Embryonic facial prominence (tissue), 1 donor: ENCODE results near the gene RTP5.

Experiments used
- DNase-seq: peaks from one replicate; pipeline ENCODE4 v3.0.0-alpha.2; 2016; ENCODE audit errors: extremely low spot score

RTP5 gene

DNA sequence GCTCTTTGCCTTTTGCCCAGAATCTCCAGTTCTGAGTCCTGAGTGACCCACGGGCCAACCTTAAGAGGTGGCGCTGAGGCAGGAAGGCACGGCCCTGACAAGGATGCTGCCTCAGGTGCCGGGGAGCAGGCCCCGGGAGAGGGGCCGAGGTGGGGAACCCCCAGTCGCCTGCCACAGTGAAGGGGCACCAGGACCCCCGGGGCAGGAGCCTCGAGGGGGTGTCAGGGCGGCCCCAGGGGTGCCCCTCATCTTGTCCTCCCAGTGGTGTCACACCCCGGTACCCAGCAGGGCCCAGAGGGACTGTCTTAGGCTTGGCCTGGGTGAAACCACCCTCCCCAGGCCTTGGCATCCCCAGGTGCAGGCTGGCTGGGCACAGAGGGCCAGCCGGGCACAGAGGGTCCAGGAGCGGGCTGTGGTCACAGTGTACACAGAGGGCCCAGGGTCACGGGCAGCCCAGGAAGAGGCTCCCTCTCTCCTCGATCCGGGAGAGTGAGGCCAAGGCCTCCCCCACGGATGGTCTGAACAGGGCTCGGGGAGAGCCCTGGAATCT, 11.9 kb upstream of the RTP5 start:
- no peak for DNase-seq

- DNase-seq, result no peak
Measured at GRCh38 chr2:241858206-241859016, 11.1 kb upstream of the RTP5 start, which contains the start of gene PDCD1. PDCD1 (minus strand) TSS chr2:241858894; CDS start chr2:241858838, 56 bp downstream.

DNA sequence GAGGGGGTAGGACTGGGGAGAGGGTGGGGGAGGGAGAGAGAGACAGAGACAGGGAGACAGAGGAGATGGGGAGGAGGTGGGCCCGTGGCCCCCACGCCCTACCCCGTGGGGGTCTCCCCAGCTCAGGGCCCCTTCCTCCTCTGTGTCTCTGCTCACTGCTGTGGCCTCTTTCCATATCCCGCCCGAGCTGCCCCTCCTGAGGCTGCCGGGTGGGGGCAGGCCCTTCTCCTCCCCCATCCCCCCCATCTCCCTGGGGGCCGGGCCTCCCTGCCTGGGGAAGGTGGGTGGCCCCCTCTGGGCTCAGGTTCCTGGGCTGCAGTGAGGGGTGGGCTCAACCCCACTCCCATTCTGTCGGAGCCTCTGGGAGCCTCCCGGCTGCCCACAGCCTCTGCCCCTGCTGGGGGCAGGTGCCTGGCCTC, 10.5 kb upstream of the RTP5 start:
- DNase-seq, result no peak

- DNase-seq, result no peak
Measured at GRCh38 chr2:241859436-241860183, 9.9 kb upstream of the RTP5 start.

GRCh38 chr2:241860184-241861078, 9.1 kb upstream of the RTP5 start:
- DNase-seq, result no peak

DNA sequence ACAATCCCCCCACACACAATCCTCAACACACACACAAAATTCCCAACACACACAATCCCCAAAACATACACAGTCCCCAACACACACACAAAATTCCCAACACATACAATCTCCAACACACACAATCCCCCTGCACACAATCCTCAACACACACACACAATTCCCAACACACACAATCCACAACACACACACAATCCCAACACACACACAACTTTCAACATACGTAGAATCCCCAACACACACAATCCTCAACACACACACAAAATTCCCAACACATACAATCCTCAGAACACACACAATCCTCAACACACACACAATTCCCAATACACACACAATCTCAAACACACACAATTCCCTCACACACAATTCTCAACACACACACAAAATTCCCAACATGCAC, 8.3 kb upstream of the RTP5 start:
- no peak for DNase-seq

GRCh38 chr2:241862093-241862492, 7.4 kb upstream of the RTP5 start:
- no peak for DNase-seq

DNA sequence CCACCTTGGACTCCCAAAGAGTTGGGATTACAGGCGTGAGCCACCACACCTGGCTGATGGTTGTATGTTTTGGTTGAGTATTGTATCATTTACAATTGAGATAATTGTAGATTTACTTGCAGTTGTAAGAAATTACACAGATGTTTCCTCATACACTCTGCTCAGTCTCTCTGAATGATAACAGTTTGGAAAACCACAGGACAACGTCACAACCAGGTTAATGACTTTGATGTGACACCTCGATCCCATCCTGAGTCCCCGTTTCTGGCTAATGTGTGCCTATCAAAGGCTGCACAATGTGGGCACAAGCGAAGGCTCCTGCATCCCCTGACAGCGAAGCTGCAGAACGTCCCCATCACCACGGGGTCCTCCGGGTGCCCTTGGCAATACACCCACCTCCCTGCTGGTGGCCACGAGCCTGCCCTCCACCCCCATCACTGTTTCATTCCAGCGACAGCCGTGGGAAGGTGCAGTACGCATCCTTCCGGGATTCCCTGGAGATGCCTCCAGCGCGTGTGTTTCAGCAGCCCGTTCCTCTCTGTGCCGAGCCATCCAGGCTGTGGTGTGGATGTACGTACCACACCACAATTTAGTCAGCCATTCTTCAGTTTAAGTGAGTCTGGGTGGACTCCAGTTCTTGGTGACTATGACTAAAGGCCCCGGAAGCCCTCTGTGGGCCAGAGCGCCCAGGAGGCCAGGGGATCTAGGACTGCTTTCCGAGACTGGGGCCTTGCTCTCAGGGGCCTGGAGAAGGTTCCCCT, 6.6 kb upstream of the RTP5 start:
- no peak for DNase-seq

DNA sequence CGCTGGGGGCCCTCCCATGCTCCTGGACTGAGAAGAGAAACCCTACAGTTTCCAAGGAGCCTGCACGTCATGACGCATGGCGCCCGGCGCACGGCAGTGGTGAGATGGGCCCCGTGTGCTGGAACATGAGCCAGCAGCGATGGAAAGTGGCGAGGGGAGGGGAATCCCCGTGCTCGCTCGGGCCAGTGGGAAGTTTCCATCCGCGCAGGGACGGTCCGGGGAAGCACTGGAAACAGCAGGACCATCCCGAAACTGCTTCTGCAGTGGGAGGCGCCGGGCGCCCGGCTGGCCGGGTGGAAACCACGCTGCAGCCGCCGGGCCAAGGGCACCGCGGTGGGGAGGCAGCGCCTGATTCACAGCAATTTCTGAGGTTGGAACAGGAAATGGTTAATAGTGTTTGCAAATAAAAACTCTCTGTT, 6.0 kb upstream of the RTP5 start:
- no peak for DNase-seq

DNA sequence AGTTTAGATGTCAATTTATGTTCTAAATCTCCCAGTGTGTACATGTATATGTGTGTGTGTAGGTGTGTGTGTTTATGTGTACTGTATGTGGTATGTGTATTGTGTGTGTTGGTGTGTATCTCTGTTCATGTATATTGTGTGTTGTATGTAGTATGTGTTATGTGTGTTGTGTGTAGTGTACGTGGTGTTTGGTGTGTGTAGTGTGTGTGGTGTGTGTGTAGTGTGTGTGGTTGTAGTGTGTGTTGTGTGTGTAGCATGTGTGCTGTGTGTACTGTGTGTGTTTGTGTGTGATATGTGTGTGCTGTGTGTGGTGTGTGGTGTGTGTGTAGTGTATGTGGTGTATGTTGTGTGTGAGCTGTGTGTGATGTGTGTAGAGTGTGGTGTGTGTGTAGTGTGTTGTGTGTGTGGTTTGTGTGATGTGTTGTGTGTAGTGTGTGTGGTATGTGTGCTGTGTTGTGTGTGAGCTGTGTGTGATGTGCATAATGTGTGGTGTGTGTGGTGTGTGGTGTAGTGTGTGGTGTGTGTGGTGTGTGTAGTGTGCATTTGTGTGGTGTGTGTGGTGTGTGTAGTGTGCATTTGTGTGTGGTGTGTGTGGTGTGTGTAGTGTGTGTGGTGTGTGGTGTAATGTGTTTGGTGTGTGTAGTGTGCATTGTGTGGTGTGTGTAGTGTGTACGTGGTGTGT, 5.2 kb upstream of the RTP5 start:
- no peak for DNase-seq

DNA sequence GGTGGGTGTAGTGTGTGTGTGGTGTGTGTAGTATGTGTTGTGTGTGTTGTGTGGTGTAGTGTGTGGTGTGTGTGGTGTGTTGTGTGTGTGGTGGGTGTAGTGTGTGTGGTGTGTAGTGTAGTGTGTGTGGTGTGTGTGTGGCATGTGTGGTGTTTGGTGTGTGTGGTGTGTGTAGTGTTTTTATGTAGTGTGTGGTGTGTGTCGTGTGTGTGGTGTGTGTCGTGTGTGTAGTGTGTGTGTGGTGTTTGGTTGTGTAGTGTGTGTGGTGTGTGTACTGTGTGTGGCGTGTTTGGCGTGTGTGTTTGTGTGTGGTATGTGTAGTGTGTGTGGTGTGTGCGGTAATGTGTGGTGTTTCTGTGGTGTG, 4.7 kb upstream of the RTP5 start:
- no peak for DNase-seq

DNA sequence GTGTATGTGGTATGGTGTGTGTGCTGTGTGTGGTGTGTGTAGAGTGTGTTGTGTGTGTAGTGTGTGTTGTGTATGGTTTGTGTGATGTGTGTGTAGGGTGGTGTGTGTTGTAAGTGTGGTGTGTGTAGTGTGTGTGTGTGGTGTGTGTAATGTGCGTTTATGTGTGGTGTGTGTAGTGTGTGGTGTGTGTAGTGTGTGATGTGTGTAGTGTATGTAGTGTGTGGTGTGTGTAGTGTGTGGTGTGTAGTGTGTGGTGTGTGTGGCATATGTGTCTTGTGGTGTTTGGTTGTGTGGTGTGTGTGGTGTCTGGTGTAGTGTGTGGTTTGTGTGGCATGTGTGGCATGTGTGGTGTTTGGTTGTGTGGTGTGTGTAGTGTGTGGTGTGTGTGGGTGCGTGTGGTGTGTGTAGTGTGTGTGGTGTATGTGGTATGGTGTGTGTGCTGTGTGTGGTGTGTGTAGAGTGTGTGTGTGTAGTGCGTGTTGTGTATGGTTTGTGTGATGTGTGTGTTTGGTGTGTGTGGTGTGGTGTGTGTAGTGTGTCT, 4.0 kb upstream of the RTP5 start:
- DNase-seq, result no peak

DNA sequence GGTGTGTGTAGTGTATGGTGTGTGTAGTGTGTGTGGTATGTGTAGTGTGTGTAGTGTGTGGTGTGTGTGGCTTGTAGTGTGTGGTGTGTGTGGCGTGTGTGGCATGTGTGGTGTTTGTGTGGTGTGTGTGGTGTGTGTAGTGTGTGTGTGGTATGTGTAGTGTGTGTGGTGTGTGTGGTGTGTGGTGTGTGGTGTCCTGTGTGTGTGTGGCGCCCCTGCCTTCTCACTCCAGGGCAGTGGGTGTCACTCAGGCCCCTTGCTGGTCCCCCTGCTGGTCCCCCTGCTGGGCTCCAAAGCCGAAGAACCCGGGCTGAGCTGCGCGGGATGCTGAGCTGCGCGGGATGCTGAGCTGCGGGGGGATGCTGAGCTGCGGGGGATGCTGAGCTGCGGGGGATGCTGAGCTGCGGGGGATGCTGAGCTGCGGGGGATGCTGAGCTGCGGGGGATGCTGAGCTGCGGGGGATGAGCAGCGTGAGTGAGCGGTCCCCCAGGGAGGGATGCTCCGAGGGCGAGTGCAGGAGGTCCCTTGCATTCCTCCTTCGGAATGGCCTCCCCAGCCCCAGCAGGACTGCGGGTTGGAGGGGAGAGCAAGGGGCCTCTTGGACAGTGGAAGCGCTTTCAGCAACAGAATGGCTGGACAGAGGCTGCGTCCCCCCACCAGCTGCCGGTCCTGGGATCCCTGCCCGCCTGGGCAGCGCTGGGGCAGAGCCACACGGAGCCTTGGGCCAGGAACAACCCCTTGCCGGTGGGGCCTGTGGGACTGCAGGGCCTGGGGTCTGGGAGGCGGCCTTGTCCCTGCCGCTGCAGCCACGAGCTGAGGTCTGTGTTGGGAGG, 3.4 kb upstream of the RTP5 start:
- no peak for DNase-seq

GRCh38 chr2:241866790-241867645, 2.5 kb upstream of the RTP5 start:
- DNase-seq, result no peak

DNA sequence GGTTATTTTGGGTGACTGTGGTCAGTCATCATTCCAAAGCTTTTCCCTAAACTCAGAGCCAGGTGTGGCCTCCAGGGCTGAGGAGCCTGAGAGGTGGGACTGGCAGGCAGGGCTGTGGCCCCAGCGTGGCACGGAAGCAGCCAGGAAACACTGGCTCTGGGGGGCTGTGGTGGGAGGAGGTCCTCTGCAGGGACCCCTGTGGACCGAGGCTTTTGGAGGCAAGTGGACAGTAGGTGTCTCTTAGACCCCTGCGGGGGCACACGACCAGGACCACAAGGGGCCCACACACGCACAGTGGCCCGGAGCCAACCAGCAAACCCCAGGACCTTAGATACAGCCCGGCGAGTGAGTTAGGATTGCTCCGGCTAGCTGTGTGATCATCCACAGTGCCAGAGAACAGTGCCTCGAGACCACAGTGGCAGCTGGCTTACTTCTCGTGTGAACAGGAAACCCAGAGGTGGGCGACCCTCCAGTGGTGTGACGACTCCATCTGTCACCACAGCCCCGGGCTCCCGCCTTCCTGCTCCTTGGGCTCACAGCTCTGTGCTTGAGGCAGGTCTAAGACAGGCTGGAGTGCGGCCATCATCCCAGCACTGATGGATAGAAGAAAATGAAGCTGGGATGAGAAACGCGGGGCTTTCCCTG, 1.6 kb upstream of the RTP5 start:
- DNase-seq, result no peak

DNA sequence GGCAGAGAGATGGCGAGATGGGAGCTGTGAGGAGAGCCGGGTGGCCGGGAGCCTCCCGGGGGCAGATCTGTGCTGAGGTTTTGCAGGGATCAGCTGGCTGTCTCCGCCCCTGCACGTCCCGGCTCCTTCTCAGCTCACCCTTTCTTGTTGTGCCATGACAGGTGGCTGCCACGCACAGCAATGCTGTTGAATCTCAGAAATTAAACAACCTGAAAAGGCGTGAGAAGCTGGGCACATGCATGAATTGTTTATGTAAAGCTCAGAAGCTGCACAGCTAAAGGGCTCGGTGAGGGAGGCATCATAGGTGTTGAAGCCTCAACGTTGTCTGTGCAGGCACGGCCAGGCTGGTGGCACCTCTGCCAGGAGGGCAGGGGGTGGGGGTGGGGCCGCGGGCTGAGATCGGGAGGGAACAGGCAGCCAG, 858 bp upstream of the RTP5 start:
- DNase-seq, result no peak

DNA sequence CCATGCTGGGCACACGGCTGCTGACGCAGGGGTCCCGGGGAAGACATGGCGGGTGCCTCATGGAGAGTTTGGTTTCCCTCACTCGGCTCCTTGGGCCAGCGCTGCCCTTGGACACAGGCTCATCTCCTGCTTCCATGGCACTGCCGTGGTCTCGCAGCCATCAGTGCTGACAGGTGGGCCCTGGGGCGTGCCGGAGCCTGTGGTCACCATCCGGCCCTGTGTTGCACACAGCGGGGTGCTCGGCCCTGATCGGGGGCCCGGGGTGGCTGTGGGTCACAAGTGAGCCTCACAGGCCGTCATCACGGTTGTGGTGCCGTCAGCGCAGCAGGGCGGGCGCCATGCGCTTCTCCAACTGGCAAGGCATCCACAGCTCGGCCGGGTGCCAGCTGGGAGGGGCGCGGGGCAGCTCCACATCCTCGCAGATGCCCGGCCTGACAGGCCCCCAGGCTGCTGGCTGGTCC, 582 bp downstream of the RTP5 start:
- DNase-seq, result no peak
